GDM1 (cell line): ENCODE data around the gene GCNT1.

Source experiments
- DNase-seq: peaks from one replicate; lab custom pipeline; 2025; lab: John Stamatoyannopoulos, UW

GCNT1 gene

GRCh38 chr9:76539180-76539579 lies 80.2 kb downstream of the GCNT1 start:
- DNase-seq = no peak

GRCh38 chr9:76542360-76542759 lies 83.4 kb downstream of the GCNT1 start:
- DNase-seq = no peak

- no peak for DNase-seq
These were observed 86.2 kb downstream of the GCNT1 start for GRCh38 chr9:76545191-76545590.

GRCh38 chr9:76552181-76552580 lies 93.2 kb downstream of the GCNT1 start:
- DNase-seq = no peak

GRCh38 chr9:76552751-76553455 lies 93.9 kb downstream of the GCNT1 start:
- DNase-seq = no peak

GRCh38 chr9:76553680-76554079 lies 94.7 kb downstream of the GCNT1 start:
- no peak for DNase-seq
